Coronary artery (tissue), 2 donors: ENCODE data around the gene TASP1.

ENCODE experiments used
- DNase-seq: peaks from one replicate; pipeline ENCODE4 v3.0.0-alpha.2; 2017; ENCODE audit warnings: low spot score
- H3K27ac ChIP-seq, 2 donors: fragments of 200-600 bp; sonication (generic); one replicate each; pipeline ENCODE4 v1.5.1; 2016 to 2019
- H3K4me3 ChIP-seq: fragments of 200-600 bp; sonication (generic); 2 replicates; pipeline ENCODE4 v1.5.1; 2016; ENCODE audit warnings: mild to moderate bottlenecking, moderate library complexity
- CTCF ChIP-seq: fragments of 200-600 bp; sonication (generic); IDR thresholded peaks from one replicate; pipeline ENCODE4 v1.5.1; 2019; ENCODE audit warnings: antibody characterized with exemption

TASP1 gene

GRCh38 chr20:13524339-13524738 is 114.4 kb downstream of the TASP1 start:
- TF ChIP-seq CTCF = no peak
- no peak for DNase-seq
- no peak overlapping the region for H3K4me3 ChIP-seq
- H3K27ac ChIP-seq = no peak overlapping the region

- TF ChIP-seq CTCF = no peak
- H3K4me3 ChIP-seq = no peak overlapping the region
- DNase-seq = no peak
- H3K27ac ChIP-seq = no peak overlapping the region
Observed at GRCh38 chr20:13517831-13518230, 120.9 kb downstream of the TASP1 start.

GRCh38 chr20:13515796-13516558 is 122.8 kb downstream of the TASP1 start:
- Histone ChIP-seq H3K27ac (no peak overlapping the region), H3K4me3 (no peak overlapping the region)
- TF ChIP-seq CTCF = no peak
- no peak for DNase-seq

GRCh38 chr20:13515291-13515690 is 123.4 kb downstream of the TASP1 start:
- Histone ChIP-seq H3K27ac (no peak overlapping the region), H3K4me3 (no peak overlapping the region)
- TF ChIP-seq CTCF = no peak
- DNase-seq = no peak

GRCh38 chr20:13510837-13511488 is 127.8 kb downstream of the TASP1 start:
- no peak for DNase-seq
- no peak overlapping the region for H3K27ac ChIP-seq

GRCh38 chr20:13507646-13508045 is 131.1 kb downstream of the TASP1 start:
- DNase-seq = no peak
- no peak overlapping the region for H3K4me3 ChIP-seq
- TF ChIP-seq CTCF = no peak
- H3K27ac ChIP-seq = no peak overlapping the region

More at GRCh38 chr20:13510837-13511488, 127.8 kb downstream of the TASP1 start:
- H3K4me3 ChIP-seq = no peak overlapping the region
- TF ChIP-seq CTCF = no peak

GRCh38 chr20:13501500-13501899 is 137.2 kb downstream of the TASP1 start:
- no peak overlapping the region for H3K27ac ChIP-seq
- no peak for TF ChIP-seq CTCF
- no peak overlapping the region for H3K4me3 ChIP-seq
- DNase-seq = no peak
